Liver (tissue), 9 donors: ENCODE measurements around the gene CCDC39. TPM values are rescaled to one million over a fixed set of nuclear protein-coding genes. Genes with fewer than 3 reads are reported as not detected.

Source experiments
- DNase-seq: peaks from one replicate; pipeline ENCODE4 v3.0.0-alpha.2; 2017; ENCODE audit warnings: low spot score
- H3K27ac ChIP-seq, 2 donors: one replicate each; pipeline ENCODE4 v1.7.0; 2013; ENCODE audit warnings: inconsistent platforms in 2 of 2, low read length in 2 of 2, control low read depth in 1 of 2, low read depth in 1 of 2, mild to moderate bottlenecking in 1 of 2
- H3K27me3 ChIP-seq, 4 donors: one replicate each; pipeline versions ENCODE4 v1.6.1 to v1.7.0; 2013; ENCODE audit warnings: low read length in 3 of 4, inconsistent platforms in 1 of 4, mild to moderate bottlenecking in 1 of 4, moderate library complexity in 1 of 4; ENCODE audit not compliant: control insufficient read depth in 4 of 4, insufficient read depth in 4 of 4
- H3K36me3 ChIP-seq, 4 donors: one replicate each; pipeline versions ENCODE4 v1.6.1 to v1.7.0; 2013; ENCODE audit warnings: low read length in 3 of 4, mild to moderate bottlenecking in 3 of 4, low read depth in 1 of 4, moderate library complexity in 1 of 4; ENCODE audit not compliant: control insufficient read depth in 4 of 4, insufficient read depth in 3 of 4
- H3K4me1 ChIP-seq, 4 donors: one replicate each; pipeline versions ENCODE4 v1.6.1 to v1.7.0; 2013; ENCODE audit warnings: low read length in 3 of 4, mild to moderate bottlenecking in 3 of 4, moderate library complexity in 1 of 4; ENCODE audit not compliant: control insufficient read depth in 4 of 4, insufficient read depth in 4 of 4
- H3K4me3 ChIP-seq, 3 donors: one replicate each; pipeline versions ENCODE4 v1.6.1 to v1.7.0; 2013; ENCODE audit warnings: low read length in 3 of 3, control low read depth in 1 of 3, low read depth in 1 of 3, mild to moderate bottlenecking in 1 of 3
- H3K9ac ChIP-seq, 2 donors: one replicate each; pipeline ENCODE4 v1.7.0; 2013; ENCODE audit warnings: low read length in 2 of 2, mild to moderate bottlenecking in 2 of 2, moderate library complexity in 2 of 2, control low read depth in 1 of 2, low read depth in 1 of 2
- H3K9me3 ChIP-seq, 4 donors: one replicate each; pipeline versions ENCODE4 v1.6.1 to v1.7.0; 2013; ENCODE audit warnings: low read length in 3 of 4; ENCODE audit not compliant: control insufficient read depth in 4 of 4
- EGR1 ChIP-seq, 2 donors: IDR thresholded peaks; 2 replicates each; pipeline ENCODE4 v1.6.1; 2016 to 2018; ENCODE audit warnings: antibody characterized with exemption in 2 of 2, low read depth in 2 of 2
- FOXA1 ChIP-seq: IDR thresholded peaks from 2 replicates; pipeline ENCODE4 v1.6.1; 2016; ENCODE audit warnings: antibody characterized with exemption
- FOXA2 ChIP-seq: IDR thresholded peaks from 2 replicates; pipeline ENCODE4 v1.6.1; 2016; ENCODE audit warnings: antibody characterized with exemption
- GABPA ChIP-seq, 2 donors: IDR thresholded peaks in 1 of 2; conservative IDR thresholded peaks in 1 of 2; 2 replicates each; pipeline ENCODE4 v1.6.1; 2016; ENCODE audit warnings: antibody characterized with exemption in 2 of 2, mild to moderate bottlenecking in 1 of 2, moderate library complexity in 1 of 2
- HNF4A ChIP-seq, 2 donors: conservative IDR thresholded peaks; 2 replicates each; pipeline ENCODE4 v1.6.1; 2016; ENCODE audit warnings: antibody characterized with exemption in 2 of 2, mild to moderate bottlenecking in 2 of 2
- HNF4G ChIP-seq: IDR thresholded peaks from 2 replicates; pipeline ENCODE4 v1.6.1; 2016; ENCODE audit warnings: antibody characterized with exemption
- JUND ChIP-seq, 2 donors: IDR thresholded peaks; 2 replicates each; pipeline ENCODE4 v1.6.1; 2016; ENCODE audit warnings: antibody characterized with exemption in 2 of 2
- NR2F2 ChIP-seq: IDR thresholded peaks from 2 replicates; pipeline ENCODE4 v1.6.1; 2016; ENCODE audit warnings: antibody characterized with exemption
- RAD21 ChIP-seq, 2 donors: IDR thresholded peaks; 2 replicates each; pipeline ENCODE4 v1.6.1; 2016; ENCODE audit warnings: antibody characterized with exemption in 2 of 2, mild to moderate bottlenecking in 2 of 2
- RXRA ChIP-seq, 2 donors: IDR thresholded peaks; 2 replicates each; pipeline ENCODE4 v1.6.1; 2017 to 2018; ENCODE audit warnings: antibody characterized with exemption in 2 of 2, mild to moderate bottlenecking in 1 of 2
- SP1 ChIP-seq: IDR thresholded peaks from 2 replicates; pipeline ENCODE4 v1.6.1; 2018; ENCODE audit warnings: antibody characterized with exemption, mild to moderate bottlenecking
- TAF1 ChIP-seq: conservative IDR thresholded peaks from 2 replicates; pipeline ENCODE4 v1.6.1; 2016; ENCODE audit warnings: antibody characterized with exemption, mild to moderate bottlenecking
- YY1 ChIP-seq: IDR thresholded peaks from 2 replicates; pipeline ENCODE4 v1.6.1; 2016; ENCODE audit warnings: antibody characterized with exemption, mild to moderate bottlenecking
- WGBS: extraction: QIAGEN DNeasy Blood & Tissue Kit; methylation state at CpG from one replicate; pipeline ENCODE4 v1.1.7; 2013; 5-methylcytosine and 5-hydroxymethylcytosine counted together
- polyA plus RNA-seq, 2 donors: library from polyadenylated mRNA; stranded (reverse) in 1 of 2; unstranded in 1 of 2; fragments of 200-250 nt in 1 of 2; fragments of >200 nt in 1 of 2; fragmentation: Nextera tagmentation in 1 of 2; extraction: Ambion mirVana in 1 of 2; gene quantifications; one replicate each; pipeline versions ENCODE4 v1.2.1 to v1.2.3, GENCODE V29; 2013 to 2015
- total RNA-seq, 2 donors: library from RNA; depleted of rRNA; stranded (reverse); fragments of >200 nt; gene quantifications; one replicate each; pipeline ENCODE4 v1.2.3, GENCODE V29; 2014
- TF ChIP-seq, protein P1 (sequence below): IDR thresholded peaks from 2 replicates; pipeline ENCODE4 v1.6.1; 2016; ENCODE audit warnings: antibody characterized with exemption
- TF ChIP-seq, protein P2 (sequence below): IDR thresholded peaks from 2 replicates; pipeline ENCODE4 v1.6.1; 2016; ENCODE audit warnings: antibody characterized with exemption
- TF ChIP-seq, protein P3 (sequence below): IDR thresholded peaks from 2 replicates; pipeline ENCODE4 v1.6.1; 2016; ENCODE audit warnings: antibody characterized with exemption
- TF ChIP-seq, protein P4 (sequence below): fragments of 150-350 bp; IDR thresholded peaks from 2 replicates; pipeline ENCODE4 v1.5.1; 2017; ENCODE audit warnings: improper control_type of control experiment, low read depth, low read length; ENCODE audit not compliant: missing input control
- TF ChIP-seq, protein P5 (sequence below): IDR thresholded peaks from 2 replicates; pipeline ENCODE4 v1.6.1; 2016; ENCODE audit warnings: antibody characterized with exemption, mild to moderate bottlenecking
- donor health status: healthy.
- donor health status: healthy.
- donor health status: healthy.
- donor health status: healthy.
- donor health status: healthy.

CCDC39 gene
- total and polyA plus RNA-seq, 4 donors = under 0.01 to 0.08 TPM; not detected in 2

DNA sequence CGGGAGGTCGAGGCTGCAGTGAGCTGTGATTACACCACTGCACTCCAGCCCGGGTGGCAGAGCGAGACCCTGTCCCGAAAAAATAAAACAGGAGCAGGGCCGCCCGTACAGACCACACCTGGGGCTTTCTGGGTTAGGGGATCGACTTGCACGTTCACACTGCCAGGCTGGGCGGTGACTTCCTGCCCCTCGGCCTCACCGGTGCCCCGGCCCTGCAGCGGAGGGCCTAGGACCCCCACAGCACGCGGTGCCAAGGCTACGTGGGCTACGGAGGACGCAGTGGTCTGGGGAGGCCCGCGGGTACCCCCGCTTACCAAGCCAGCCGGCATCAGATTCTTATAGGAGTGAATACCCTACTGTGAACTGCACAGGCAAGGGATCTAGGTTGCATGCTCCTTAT is 88.9 kb downstream of the CCDC39 start:
- no peaks in the 10 kb centered on the region for H3K36me3 ChIP-seq
- H3K9me3 ChIP-seq = no peaks in the 10 kb centered on the region
- no peak for TF ChIP-seq GABPA (IDR thresholded peaks at IDR 0.05 in 1 of 2, conservative IDR thresholded peaks at IDR 0.05 in 1 of 2)
- TF ChIP-seq, protein P1, sequence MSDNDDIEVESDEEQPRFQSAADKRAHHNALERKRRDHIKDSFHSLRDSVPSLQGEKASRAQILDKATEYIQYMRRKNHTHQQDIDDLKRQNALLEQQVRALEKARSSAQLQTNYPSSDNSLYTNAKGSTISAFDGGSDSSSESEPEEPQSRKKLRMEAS = no peak
- TF ChIP-seq FOXA2 = no peak
- TF ChIP-seq NR2F2 = no peak
- TF ChIP-seq, protein P2, sequence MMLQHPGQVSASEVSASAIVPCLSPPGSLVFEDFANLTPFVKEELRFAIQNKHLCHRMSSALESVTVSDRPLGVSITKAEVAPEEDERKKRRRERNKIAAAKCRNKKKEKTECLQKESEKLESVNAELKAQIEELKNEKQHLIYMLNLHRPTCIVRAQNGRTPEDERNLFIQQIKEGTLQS = no peak
- TF ChIP-seq, protein P3, sequence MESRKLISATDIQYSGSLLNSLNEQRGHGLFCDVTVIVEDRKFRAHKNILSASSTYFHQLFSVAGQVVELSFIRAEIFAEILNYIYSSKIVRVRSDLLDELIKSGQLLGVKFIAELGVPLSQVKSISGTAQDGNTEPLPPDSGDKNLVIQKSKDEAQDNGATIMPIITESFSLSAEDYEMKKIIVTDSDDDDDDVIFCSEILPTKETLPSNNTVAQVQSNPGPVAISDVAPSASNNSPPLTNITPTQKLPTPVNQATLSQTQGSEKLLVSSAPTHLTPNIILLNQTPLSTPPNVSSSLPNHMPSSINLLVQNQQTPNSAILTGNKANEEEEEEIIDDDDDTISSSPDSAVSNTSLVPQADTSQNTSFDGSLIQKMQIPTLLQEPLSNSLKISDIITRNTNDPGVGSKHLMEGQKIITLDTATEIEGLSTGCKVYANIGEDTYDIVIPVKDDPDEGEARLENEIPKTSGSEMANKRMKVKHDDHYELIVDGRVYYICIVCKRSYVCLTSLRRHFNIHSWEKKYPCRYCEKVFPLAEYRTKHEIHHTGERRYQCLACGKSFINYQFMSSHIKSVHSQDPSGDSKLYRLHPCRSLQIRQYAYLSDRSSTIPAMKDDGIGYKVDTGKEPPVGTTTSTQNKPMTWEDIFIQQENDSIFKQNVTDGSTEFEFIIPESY = no peak
- TF ChIP-seq SP1 = no peak
- TF ChIP-seq, protein P4, sequence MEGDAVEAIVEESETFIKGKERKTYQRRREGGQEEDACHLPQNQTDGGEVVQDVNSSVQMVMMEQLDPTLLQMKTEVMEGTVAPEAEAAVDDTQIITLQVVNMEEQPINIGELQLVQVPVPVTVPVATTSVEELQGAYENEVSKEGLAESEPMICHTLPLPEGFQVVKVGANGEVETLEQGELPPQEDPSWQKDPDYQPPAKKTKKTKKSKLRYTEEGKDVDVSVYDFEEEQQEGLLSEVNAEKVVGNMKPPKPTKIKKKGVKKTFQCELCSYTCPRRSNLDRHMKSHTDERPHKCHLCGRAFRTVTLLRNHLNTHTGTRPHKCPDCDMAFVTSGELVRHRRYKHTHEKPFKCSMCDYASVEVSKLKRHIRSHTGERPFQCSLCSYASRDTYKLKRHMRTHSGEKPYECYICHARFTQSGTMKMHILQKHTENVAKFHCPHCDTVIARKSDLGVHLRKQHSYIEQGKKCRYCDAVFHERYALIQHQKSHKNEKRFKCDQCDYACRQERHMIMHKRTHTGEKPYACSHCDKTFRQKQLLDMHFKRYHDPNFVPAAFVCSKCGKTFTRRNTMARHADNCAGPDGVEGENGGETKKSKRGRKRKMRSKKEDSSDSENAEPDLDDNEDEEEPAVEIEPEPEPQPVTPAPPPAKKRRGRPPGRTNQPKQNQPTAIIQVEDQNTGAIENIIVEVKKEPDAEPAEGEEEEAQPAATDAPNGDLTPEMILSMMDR = no peak
- TF ChIP-seq RXRA (IDR thresholded peaks at IDR 0.05) = no peak
- TF ChIP-seq EGR1 (IDR thresholded peaks at IDR 0.05; ENCODE audit: low read depth in 2 of 2) = no peak
- TF ChIP-seq TAF1 = no peak
- no peak for TF ChIP-seq HNF4G
- H3K4me3 ChIP-seq = no peak overlapping the region
- 92% methylated on average over 23 of the region's 23 CpGs for WGBS
- H3K27ac ChIP-seq = no peak overlapping the region
- DNase-seq = no peak
- H3K9ac ChIP-seq = no peak overlapping the region
- H3K27me3 ChIP-seq = peaks cover 0 to 2% (median 0%) of the 10 kb centered on the region in 4 donors
- H3K4me1 ChIP-seq = no peaks in the 10 kb centered on the region

DNA sequence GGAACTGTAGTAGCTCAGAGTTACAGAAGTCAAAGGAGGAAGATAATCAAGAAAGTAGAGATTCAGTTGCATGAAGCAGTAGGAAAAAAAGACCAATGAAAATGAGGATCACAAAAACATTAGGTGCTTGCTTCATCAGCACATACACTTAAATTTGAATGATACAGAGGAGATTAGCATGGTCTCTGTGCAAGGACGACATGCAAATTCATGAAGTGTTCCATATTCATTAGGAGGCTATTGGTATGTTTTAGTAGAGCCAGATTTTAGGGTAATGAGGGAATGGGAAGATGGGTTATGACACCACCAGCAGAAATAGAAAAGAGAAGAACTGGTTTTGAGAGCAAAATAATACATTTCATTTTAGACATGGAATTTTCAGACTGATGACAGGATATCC is 98.4 kb downstream of the CCDC39 start:
- 65% methylated on average over 1 of the region's 1 CpG for WGBS
- Histone ChIP-seq H3K27me3 (peaks cover 0 to 5% (median 0%) of the 10 kb centered on the region in 4 donors), H3K9ac (no peak overlapping the region), H3K27ac (no peak overlapping the region), H3K36me3 (no peaks in the 10 kb centered on the region), H3K4me3 (no peak overlapping the region), H3K4me1 (no peaks in the 10 kb centered on the region), H3K9me3 (no peaks in the 10 kb centered on the region)
- no peak for DNase-seq
- TF ChIP-seq, protein P2 = no peak
- TF ChIP-seq JUND (IDR thresholded peaks at IDR 0.05) (no peak), GABPA (IDR thresholded peaks at IDR 0.05 in 1 of 2, conservative IDR thresholded peaks at IDR 0.05 in 1 of 2) (no peak), YY1 (no peak), HNF4G (no peak), SP1 (no peak), NR2F2 (no peak), RAD21 (IDR thresholded peaks at IDR 0.05) (no peak), EGR1 (IDR thresholded peaks at IDR 0.05; ENCODE audit: low read depth in 2 of 2) (no peak), RXRA (IDR thresholded peaks at IDR 0.05) (no peak), FOXA1 (no peak), HNF4A (conservative IDR thresholded peaks at IDR 0.05) (no peak), FOXA2 (no peak), TAF1 (no peak)
- TF ChIP-seq, protein P4 = no peak
- TF ChIP-seq, protein P1 = no peak
- TF ChIP-seq, protein P5, sequence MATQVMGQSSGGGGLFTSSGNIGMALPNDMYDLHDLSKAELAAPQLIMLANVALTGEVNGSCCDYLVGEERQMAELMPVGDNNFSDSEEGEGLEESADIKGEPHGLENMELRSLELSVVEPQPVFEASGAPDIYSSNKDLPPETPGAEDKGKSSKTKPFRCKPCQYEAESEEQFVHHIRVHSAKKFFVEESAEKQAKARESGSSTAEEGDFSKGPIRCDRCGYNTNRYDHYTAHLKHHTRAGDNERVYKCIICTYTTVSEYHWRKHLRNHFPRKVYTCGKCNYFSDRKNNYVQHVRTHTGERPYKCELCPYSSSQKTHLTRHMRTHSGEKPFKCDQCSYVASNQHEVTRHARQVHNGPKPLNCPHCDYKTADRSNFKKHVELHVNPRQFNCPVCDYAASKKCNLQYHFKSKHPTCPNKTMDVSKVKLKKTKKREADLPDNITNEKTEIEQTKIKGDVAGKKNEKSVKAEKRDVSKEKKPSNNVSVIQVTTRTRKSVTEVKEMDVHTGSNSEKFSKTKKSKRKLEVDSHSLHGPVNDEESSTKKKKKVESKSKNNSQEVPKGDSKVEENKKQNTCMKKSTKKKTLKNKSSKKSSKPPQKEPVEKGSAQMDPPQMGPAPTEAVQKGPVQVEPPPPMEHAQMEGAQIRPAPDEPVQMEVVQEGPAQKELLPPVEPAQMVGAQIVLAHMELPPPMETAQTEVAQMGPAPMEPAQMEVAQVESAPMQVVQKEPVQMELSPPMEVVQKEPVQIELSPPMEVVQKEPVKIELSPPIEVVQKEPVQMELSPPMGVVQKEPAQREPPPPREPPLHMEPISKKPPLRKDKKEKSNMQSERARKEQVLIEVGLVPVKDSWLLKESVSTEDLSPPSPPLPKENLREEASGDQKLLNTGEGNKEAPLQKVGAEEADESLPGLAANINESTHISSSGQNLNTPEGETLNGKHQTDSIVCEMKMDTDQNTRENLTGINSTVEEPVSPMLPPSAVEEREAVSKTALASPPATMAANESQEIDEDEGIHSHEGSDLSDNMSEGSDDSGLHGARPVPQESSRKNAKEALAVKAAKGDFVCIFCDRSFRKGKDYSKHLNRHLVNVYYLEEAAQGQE = no peak
- TF ChIP-seq, protein P3 = no peak
